ENCODE measurements around the gene PRRC1.

GRCh38 chr5:127568166-127568565 lies 50.7 kb downstream of the PRRC1 start:
- TF ChIP-seq, protein P1, sequence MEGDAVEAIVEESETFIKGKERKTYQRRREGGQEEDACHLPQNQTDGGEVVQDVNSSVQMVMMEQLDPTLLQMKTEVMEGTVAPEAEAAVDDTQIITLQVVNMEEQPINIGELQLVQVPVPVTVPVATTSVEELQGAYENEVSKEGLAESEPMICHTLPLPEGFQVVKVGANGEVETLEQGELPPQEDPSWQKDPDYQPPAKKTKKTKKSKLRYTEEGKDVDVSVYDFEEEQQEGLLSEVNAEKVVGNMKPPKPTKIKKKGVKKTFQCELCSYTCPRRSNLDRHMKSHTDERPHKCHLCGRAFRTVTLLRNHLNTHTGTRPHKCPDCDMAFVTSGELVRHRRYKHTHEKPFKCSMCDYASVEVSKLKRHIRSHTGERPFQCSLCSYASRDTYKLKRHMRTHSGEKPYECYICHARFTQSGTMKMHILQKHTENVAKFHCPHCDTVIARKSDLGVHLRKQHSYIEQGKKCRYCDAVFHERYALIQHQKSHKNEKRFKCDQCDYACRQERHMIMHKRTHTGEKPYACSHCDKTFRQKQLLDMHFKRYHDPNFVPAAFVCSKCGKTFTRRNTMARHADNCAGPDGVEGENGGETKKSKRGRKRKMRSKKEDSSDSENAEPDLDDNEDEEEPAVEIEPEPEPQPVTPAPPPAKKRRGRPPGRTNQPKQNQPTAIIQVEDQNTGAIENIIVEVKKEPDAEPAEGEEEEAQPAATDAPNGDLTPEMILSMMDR (conservative IDR thresholded peaks at IDR 0.05; ENCODE audit: low read depth, low read length), result no peak
- no peak for TF ChIP-seq EZH2 (IDR thresholded peaks at IDR 0.05; ENCODE audit: borderline replicate concordance, low read depth, low read length, poor library complexity, severe bottlenecking)

Measured in A673 (cell line).